Memory B cell (primary cell): ENCODE data around the gene TOM1.

Experiments used
- ATAC-seq: fragments of 150-1000 bp; cut with Tn5 transposase; 2 replicates; pipeline ENCODE4 v1.10.0; 2021; ENCODE audit warnings: low read depth, mild to moderate bottlenecking, moderate library complexity
- DNase-seq, 2 donors: peaks; one replicate each; pipeline ENCODE4 v3.0.0; 2022; ENCODE audit warnings: low spot score in 2 of 2
- H3K27ac Mint-ChIP-seq: one replicate; pipeline ENCODE4 v1.8.0; 2022; ENCODE audit warnings: mild to moderate bottlenecking, moderate library complexity, mixed read lengths
- H3K27me3 Mint-ChIP-seq: one replicate; pipeline ENCODE4 v1.8.0; 2022; ENCODE audit warnings: mixed read lengths
- H3K36me3 Mint-ChIP-seq: one replicate; pipeline ENCODE4 v1.8.0; 2022; ENCODE audit warnings: mild to moderate bottlenecking, mixed read lengths
- H3K4me1 Mint-ChIP-seq: one replicate; pipeline ENCODE4 v1.8.0; 2022; ENCODE audit warnings: mixed read lengths
- H3K4me3 Mint-ChIP-seq: one replicate; pipeline ENCODE4 v1.8.0; 2022; ENCODE audit warnings: mild to moderate bottlenecking, moderate library complexity, mixed read lengths
- H3K9me3 Mint-ChIP-seq: one replicate; pipeline ENCODE4 v1.8.0; 2022; ENCODE audit warnings: mixed read lengths

TOM1 gene

DNA sequence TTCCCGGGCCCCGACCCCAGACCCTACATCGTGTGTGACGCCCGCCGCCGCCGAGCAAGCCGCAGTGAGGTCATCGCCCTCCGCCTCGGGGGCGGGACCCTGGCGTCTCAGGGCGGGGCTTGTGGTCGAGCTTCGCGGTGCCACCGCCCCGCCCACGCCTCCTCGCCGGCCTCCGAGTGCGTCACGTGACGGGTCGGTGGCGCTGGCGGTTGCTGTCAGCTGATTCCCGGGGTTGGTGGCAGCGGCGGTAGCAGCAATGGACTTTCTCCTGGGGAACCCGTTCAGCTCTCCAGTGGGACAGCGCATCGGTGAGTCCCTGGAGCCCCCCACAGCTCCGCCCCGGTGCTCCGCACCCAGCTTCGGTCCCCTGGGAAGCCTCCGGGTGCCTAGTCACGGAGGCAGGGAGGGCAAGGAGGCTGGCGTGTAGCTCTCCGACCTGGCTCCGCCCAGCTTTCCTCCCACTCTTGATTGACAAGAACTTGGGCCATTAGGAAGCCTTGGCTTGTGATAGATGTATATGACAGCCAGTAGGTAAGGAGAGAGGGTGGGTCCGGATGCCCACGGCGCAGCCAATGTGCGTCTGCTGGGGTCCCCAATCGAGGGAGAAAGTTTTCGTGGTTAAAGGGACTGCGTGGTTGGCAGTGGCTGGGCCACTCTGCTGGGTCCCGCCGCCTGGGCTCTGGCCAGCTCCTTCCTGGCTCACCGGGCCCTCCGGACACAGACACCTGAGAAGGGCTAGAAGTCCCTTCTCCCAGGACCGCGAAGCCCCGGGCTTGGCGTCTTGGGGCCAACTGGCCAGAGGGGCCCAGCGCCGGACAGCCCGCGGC lies at the start of gene TOM1:
TOM1 (plus strand) TSS at position 222 of the 827 bp plus-strand sequence; CDS start at position 257, 35 bp downstream.
- DNase-seq, result peak; percentile 98 to 99
- H3K27ac Mint-ChIP-seq, result peak within 1 kb of the TSS; percentile 96
- ATAC-seq, result peak; percentile 86
- H3K27me3 Mint-ChIP-seq, result no peaks in the 10 kb centered on the region
- H3K9me3 Mint-ChIP-seq, result no peaks in the 10 kb centered on the region
- H3K4me1 Mint-ChIP-seq, result peaks cover 18% of the 10 kb centered on the region
- peak within 1 kb of the TSS; percentile 98 for H3K4me3 Mint-ChIP-seq
- H3K36me3 Mint-ChIP-seq, result peaks cover 3% of the 10 kb centered on the region

- ATAC-seq, result no peak
- H3K27ac Mint-ChIP-seq, result no peak overlapping the region
- H3K36me3 Mint-ChIP-seq, result peaks cover 2% of the 10 kb centered on the region
- no peak overlapping the region for H3K4me3 Mint-ChIP-seq
- no peak for DNase-seq
- peaks cover 14% of the 10 kb centered on the region for H3K27me3 Mint-ChIP-seq
- no peaks in the 10 kb centered on the region for H3K4me1 Mint-ChIP-seq
- no peaks in the 10 kb centered on the region for H3K9me3 Mint-ChIP-seq
These were observed 49.5 kb upstream of the TOM1 start for GRCh38 chr22:35250156-35250555.

- DNase-seq (no peak), ATAC-seq (no peak)
- no peaks in the 10 kb centered on the region for H3K9me3 Mint-ChIP-seq
- no peak overlapping the region for H3K4me3 Mint-ChIP-seq
- no peak overlapping the region for H3K27ac Mint-ChIP-seq
- H3K36me3 Mint-ChIP-seq, result no peaks in the 10 kb centered on the region
- peaks cover 12% of the 10 kb centered on the region for H3K4me1 Mint-ChIP-seq
- H3K27me3 Mint-ChIP-seq, result no peaks in the 10 kb centered on the region
These were observed 45.7 kb upstream of the TOM1 start for GRCh38 chr22:35253946-35254345.

GRCh38 chr22:35257002-35257320 lies 42.7 kb upstream of the TOM1 start:
- Mint-ChIP-seq H3K36me3 (no peaks in the 10 kb centered on the region), H3K27ac (peak overlapping the region; percentile 91), H3K4me3 (peak overlapping the region; percentile 93), H3K27me3 (no peaks in the 10 kb centered on the region), H3K4me1 (peaks cover 16% of the 10 kb centered on the region), H3K9me3 (no peaks in the 10 kb centered on the region)
- no peak for DNase-seq
- peak; percentile 3 for ATAC-seq

DNA sequence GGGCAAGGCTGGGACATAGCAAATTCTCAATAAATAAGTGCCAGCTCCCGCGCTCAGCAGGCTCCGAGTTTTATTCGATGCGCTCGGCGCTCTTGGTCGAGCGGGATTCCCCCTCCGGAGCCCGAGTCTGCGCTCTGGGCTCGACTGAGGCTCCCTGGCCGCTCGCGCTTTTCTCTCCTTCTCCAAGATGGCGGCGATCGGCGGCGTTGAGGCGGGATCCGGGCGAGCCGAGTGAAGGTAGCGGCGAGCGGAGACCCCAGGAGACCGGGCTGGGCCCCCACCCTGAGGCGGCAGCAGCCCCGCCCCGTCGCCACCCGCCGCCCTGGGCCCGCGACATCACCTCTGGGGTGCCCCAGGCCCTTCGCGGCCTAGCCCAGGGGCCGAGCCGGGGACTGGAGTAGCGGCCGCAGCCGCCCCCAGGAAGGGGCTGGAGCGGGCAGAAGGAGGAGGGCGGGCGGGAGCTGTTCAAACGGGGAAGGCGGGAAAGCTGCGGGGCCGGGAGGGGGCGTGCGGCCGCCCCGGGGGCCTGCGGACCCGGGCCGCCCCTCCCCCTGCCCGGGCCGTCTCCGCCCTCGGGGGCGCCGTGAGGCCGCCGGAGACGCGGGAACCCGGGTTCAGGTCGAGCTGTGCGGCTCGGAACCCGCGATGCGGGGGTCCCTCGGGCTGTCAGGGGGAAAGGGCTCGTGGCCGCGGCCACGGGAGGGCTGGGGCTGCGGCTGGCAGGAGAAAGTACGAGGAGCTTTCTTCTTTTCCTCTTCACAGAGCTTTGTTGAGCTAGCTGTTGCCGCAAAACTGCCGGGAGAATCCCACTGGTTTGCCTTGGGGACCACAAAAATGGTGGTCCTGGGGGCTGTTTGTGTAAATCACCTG lies 42.1 kb upstream of the TOM1 start, which contains the start of gene HMGXB4:
HMGXB4 (plus strand) TSS at position 173 of the 870 bp plus-strand sequence. CDS start 4,898 bp downstream, outside the sequence.
- DNase-seq, result peak; percentile 86 to 87
- no peaks in the 10 kb centered on the region for H3K36me3 Mint-ChIP-seq
- no peaks in the 10 kb centered on the region for H3K27me3 Mint-ChIP-seq
- peak; percentile 87 for ATAC-seq
- no peaks in the 10 kb centered on the region for H3K9me3 Mint-ChIP-seq
- peaks cover 16% of the 10 kb centered on the region for H3K4me1 Mint-ChIP-seq
- H3K4me3 Mint-ChIP-seq, result peak within 1 kb of the TSS; percentile 93
- peak within 1 kb of the TSS; percentile 91 for H3K27ac Mint-ChIP-seq

- no peaks in the 10 kb centered on the region for H3K9me3 Mint-ChIP-seq
- H3K27me3 Mint-ChIP-seq, result no peaks in the 10 kb centered on the region
These were observed 41.3 kb upstream of the TOM1 start for GRCh38 chr22:35258191-35258988.

DNA sequence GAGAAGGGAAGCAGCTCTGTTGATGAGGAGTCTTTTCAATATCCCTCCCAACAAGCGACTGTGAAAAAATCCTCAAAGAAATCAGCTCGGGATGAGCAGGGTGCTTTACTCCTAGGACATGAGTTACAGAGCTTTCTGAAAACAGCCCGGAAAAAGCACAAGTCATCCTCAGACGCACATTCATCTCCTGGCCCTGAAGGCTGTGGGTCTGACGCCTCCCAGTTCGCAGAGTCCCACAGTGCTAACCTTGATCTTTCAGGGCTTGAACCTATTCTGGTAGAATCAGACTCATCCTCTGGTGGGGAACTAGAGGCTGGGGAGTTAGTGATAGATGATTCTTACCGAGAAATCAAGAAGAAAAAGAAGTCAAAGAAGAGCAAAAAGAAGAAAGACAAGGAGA lies 34.7 kb upstream of the TOM1 start:
- H3K9me3 Mint-ChIP-seq, result no peaks in the 10 kb centered on the region

More at GRCh38 chr22:35258191-35258988, 41.3 kb upstream of the TOM1 start:
- H3K4me3 Mint-ChIP-seq, result peak overlapping the region; percentile 86
- H3K4me1 Mint-ChIP-seq, result peaks cover 16% of the 10 kb centered on the region
- peak overlapping the region; percentile 83 for H3K27ac Mint-ChIP-seq
- ATAC-seq, result no peak
- H3K36me3 Mint-ChIP-seq, result no peaks in the 10 kb centered on the region
- DNase-seq, result no peak

DNA sequence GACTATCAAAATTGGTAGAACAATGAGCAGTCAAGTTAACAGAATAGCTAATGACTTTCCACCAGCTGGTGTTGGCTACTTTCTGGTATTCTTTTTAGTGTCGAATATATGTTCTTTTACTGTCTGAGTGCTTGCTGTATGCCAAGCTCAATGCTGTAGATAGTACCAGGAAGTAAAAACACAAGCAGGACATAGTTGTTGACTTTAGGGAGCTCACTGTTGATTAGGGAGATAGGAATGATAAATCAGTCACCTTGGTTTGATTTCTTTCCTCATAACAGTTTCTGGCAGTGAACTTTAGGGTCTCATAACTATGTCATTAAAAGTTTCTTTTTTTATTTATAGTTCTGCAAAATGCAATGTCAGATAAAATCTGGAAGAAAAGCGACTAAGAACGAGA lies 33.4 kb upstream of the TOM1 start:
- no peak for ATAC-seq

More for the DNA sequence above, 34.7 kb upstream of the TOM1 start:
- peaks cover 36% of the 10 kb centered on the region for H3K36me3 Mint-ChIP-seq
- DNase-seq (no peak), ATAC-seq (no peak)
- peaks cover 7% of the 10 kb centered on the region for H3K4me1 Mint-ChIP-seq
- H3K4me3 Mint-ChIP-seq, result no peak overlapping the region
- H3K27ac Mint-ChIP-seq, result peak overlapping the region; percentile 64
- H3K27me3 Mint-ChIP-seq, result no peaks in the 10 kb centered on the region

GRCh38 chr22:35269630-35270029 lies 30.1 kb upstream of the TOM1 start:
- DNase-seq (no peak), ATAC-seq (no peak)
- peaks cover 8% of the 10 kb centered on the region for H3K4me1 Mint-ChIP-seq
- no peak overlapping the region for H3K4me3 Mint-ChIP-seq
- H3K27ac Mint-ChIP-seq, result no peak overlapping the region
- no peaks in the 10 kb centered on the region for H3K27me3 Mint-ChIP-seq
- peaks cover 40% of the 10 kb centered on the region for H3K36me3 Mint-ChIP-seq
- H3K9me3 Mint-ChIP-seq, result no peaks in the 10 kb centered on the region

More for the DNA sequence above, 33.4 kb upstream of the TOM1 start:
- DNase-seq, result no peak
- Mint-ChIP-seq H3K4me3 (no peak overlapping the region), H3K27ac (no peak overlapping the region), H3K36me3 (peaks cover 38% of the 10 kb centered on the region), H3K4me1 (peaks cover 7% of the 10 kb centered on the region), H3K27me3 (no peaks in the 10 kb centered on the region), H3K9me3 (no peaks in the 10 kb centered on the region)

DNA sequence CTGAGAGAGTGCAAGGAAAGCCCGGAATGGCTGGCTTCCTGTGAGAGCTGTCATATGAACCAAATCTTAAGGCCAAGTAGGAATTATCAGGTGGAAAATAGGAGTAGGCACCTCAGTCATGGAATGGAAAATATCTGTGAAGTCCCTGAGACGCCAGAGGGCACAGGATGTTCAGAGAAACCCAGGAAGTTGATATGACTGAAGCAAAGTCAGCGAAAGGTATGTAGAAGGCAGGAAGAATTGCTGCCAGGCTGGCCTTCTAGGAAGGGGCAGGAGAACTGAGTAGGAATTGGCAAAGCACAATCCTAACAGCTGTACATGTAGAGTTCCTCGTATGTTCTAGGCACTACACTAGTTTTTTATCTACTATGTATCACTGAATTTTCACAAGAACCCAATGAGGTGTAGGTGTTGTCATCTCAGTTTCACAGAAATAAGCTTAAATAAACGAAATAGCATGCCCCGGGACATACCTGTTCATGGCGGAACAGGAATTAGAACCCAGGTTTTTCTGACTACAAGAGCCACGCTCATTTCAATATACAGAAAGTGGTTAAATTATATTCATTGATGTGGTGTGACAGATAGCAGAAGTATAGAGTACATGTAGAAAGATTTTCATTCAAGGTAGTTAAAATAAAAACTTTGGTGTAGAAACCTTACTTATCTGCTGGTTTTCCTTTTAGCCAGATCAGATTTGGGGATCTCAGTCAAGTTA lies 25.4 kb upstream of the TOM1 start:
- Mint-ChIP-seq H3K27ac (no peak overlapping the region), H3K9me3 (no peaks in the 10 kb centered on the region), H3K27me3 (no peaks in the 10 kb centered on the region), H3K4me1 (peaks cover 9% of the 10 kb centered on the region), H3K4me3 (no peak overlapping the region), H3K36me3 (peaks cover 26% of the 10 kb centered on the region)
- no peak for DNase-seq
- no peak for ATAC-seq

DNA sequence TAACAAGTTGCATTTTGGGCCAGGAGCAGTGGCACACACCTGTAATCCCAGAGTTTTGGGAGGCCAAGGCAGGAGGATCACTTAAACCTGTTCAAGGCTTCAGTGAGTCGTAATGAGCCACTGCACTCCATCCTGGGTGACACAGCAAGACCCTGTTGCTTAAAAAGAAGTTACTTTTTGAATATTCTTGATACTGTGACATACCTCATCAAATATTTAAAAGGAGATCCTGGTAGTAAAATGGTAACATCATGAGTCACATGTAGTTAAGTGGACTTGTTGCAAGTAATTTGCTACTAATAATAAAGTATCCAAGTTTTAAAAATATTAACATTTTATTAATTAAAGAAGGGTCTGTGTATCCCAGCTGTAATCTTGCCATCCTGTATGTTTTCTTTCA lies 24.1 kb upstream of the TOM1 start:
- Mint-ChIP-seq H3K36me3 (peaks cover 26% of the 10 kb centered on the region), H3K4me3 (no peak overlapping the region), H3K27me3 (no peaks in the 10 kb centered on the region), H3K27ac (no peak overlapping the region), H3K4me1 (peaks cover 11% of the 10 kb centered on the region), H3K9me3 (no peaks in the 10 kb centered on the region)
- DNase-seq (no peak), ATAC-seq (no peak)

DNA sequence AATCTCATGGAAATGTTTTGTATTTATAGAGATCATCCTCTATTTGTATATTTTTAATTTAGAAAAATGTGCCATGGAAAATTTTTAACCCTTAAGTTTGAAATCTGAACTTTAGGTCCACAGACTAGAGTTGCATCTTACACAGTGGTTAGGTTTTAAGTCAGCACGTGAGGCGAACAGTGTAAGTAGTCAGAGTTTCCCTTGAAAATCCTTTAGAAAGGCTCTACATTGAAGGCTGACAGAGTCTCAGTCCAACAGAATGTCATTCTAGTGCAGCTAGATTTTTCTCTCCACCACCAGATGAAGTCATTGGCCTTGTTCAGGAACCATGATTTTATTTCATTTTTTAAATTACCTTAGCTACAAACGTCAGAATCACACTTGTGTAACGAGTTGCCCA lies 23.7 kb upstream of the TOM1 start:
- ATAC-seq, result no peak
- peaks cover 27% of the 10 kb centered on the region for H3K36me3 Mint-ChIP-seq

GRCh38 chr22:35288116-35288515 lies 11.6 kb upstream of the TOM1 start:
- Mint-ChIP-seq H3K36me3 (peaks cover 18% of the 10 kb centered on the region), H3K27me3 (no peaks in the 10 kb centered on the region), H3K4me1 (no peaks in the 10 kb centered on the region), H3K27ac (no peak overlapping the region), H3K9me3 (no peaks in the 10 kb centered on the region), H3K4me3 (no peak overlapping the region)
- ATAC-seq (no peak), DNase-seq (no peak)

More for the DNA sequence above, 23.7 kb upstream of the TOM1 start:
- Mint-ChIP-seq H3K27ac (no peak overlapping the region), H3K27me3 (no peaks in the 10 kb centered on the region), H3K9me3 (no peaks in the 10 kb centered on the region), H3K4me1 (peaks cover 11% of the 10 kb centered on the region), H3K4me3 (no peak overlapping the region)
- DNase-seq, result no peak
